ENCODE measurements around the gene NF1. TPM values are rescaled to one million over a fixed set of nuclear protein-coding genes. Genes with fewer than 3 reads are reported as not detected.

The NF1 gene
- total RNA-seq, 1 experiment from 2014 or later: 60.2 TPM

DNA sequence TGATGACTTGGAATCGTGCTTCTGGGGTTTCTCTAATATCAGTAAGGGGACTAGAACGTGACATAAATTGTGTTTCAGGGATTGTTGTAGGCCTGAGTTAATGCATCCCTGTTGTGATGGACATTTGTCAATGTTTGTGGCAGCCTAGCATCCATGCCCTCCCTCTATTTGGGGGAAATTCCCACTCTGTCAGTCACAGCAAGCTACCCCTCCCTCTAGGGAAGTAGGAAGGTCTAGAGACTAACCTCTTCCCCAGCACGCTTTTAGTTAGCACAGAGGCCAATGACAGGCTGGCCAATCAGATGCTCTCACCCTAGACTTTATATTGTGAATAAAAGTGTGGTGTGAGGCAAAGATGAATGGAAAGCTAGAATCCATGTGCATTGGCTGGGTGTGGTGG lies 32.4 kb upstream of the NF1 start:
- Mint-ChIP-seq H3K4me1 (ENCODE audit: insufficient read depth, unreplicated experiment) (peaks cover 2% of the 10 kb centered on the region), H3K36me3 (ENCODE audit: insufficient read depth, unreplicated experiment) (no peaks in the 10 kb centered on the region), H3K27ac (ENCODE audit: low read depth, unreplicated experiment) (no peak overlapping the region), H3K4me3 (ENCODE audit: unreplicated experiment) (no peak overlapping the region), H3K27me3 (ENCODE audit: insufficient read depth, unreplicated experiment) (no peaks in the 10 kb centered on the region), H3K9me3 (ENCODE audit: unreplicated experiment) (no peaks in the 10 kb centered on the region)
- TF ChIP-seq, protein P1, sequence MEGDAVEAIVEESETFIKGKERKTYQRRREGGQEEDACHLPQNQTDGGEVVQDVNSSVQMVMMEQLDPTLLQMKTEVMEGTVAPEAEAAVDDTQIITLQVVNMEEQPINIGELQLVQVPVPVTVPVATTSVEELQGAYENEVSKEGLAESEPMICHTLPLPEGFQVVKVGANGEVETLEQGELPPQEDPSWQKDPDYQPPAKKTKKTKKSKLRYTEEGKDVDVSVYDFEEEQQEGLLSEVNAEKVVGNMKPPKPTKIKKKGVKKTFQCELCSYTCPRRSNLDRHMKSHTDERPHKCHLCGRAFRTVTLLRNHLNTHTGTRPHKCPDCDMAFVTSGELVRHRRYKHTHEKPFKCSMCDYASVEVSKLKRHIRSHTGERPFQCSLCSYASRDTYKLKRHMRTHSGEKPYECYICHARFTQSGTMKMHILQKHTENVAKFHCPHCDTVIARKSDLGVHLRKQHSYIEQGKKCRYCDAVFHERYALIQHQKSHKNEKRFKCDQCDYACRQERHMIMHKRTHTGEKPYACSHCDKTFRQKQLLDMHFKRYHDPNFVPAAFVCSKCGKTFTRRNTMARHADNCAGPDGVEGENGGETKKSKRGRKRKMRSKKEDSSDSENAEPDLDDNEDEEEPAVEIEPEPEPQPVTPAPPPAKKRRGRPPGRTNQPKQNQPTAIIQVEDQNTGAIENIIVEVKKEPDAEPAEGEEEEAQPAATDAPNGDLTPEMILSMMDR (IDR thresholded peaks at IDR 0.05; ENCODE audit: unreplicated experiment): no peak
- ChIA-PET CTCF (interaction anchor here (0.6 kb wide), 1 partner anchor 87 kb away, joined by 3 read pairs; no protein-coding TSS in a partner anchor), POLR2A (interaction anchor here (1.6 to 3.1 kb wide), 2 partner anchors 10 kb away, joined by 14 to 24 read pairs; no protein-coding TSS in a partner anchor)
- BruUV-seq (replicated peaks): no TSS peak
- intact Hi-C loops (cut with micrococcal nuclease): no loop called here
- DNase-seq (ENCODE audit: unreplicated experiment): no peak

DNA sequence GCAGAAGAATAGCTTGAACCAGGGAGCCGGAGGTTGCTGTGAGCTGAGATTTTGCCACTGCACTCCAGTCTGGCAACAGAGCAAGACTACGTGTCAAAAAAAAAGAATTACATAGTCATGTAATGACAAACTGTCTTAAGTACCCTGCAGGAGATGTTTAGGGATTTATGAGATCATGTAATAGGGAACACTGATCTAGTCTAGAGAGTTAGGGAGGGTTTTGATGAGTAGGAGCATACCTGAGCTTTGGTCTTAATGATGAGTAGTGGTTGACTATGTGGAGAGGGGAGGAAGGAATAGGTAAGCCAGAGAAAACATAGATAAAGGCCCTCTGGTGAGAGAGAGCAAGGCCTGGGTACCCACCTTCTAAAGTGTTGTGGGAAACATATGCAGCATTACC lies 30.1 kb upstream of the NF1 start:
- BruUV-seq (replicated peaks): no TSS peak
- CTCF ChIA-PET: interaction anchor here (0.6 to 0.9 kb wide), 2 partner anchors 9 to 215 kb away, joined by 3 to 5 read pairs; no protein-coding TSS in a partner anchor

DNA sequence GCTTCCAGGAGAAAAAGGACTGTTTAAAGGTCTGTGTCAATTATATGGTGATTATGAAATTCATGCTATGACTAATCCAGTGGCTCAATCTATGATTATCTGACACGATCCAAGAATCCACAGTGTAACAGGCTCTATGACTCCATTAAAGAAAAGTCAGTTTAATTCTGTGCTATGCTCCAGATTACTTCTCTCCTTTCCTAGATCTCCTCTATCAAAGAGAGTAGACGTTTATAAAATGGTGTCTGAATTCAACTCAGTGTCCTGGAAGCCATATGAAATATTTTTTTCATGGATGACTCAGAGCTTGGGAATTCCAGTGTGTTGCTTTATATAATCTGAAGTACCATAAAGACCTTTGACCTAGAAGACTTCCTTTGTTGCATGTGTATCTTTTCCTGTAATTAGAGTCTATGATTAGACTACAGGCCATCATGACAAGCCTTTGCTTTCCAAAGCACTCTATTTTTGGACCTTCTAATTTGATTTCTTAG lies 27.0 kb upstream of the NF1 start:
- Mint-ChIP-seq H3K4me3 (ENCODE audit: unreplicated experiment) (peak overlapping the region; percentile 14), H3K36me3 (ENCODE audit: insufficient read depth, unreplicated experiment) (peaks cover 6% of the 10 kb centered on the region), H3K27ac (ENCODE audit: low read depth, unreplicated experiment) (peak overlapping the region; percentile 66), H3K27me3 (ENCODE audit: insufficient read depth, unreplicated experiment) (no peaks in the 10 kb centered on the region), H3K4me1 (ENCODE audit: insufficient read depth, unreplicated experiment) (peaks cover 32% of the 10 kb centered on the region), H3K9me3 (ENCODE audit: unreplicated experiment) (no peaks in the 10 kb centered on the region)
- DNase-seq (ENCODE audit: unreplicated experiment): peak; percentile 87
- intact Hi-C loops (cut with micrococcal nuclease): loop anchor here (2.0 kb wide), 1 partner anchor 27 kb away; the partner anchor contains the start of gene NF1
- BruUV-seq (replicated peaks): no TSS peak
- CTCF ChIA-PET: interaction anchor here (0.7 kb wide), 3 partner anchors 14 to 27 kb away, joined by 3 to 7 read pairs (median 3); no protein-coding TSS in a partner anchor
- POLR2A ChIA-PET: interaction anchor here (0.6 to 4.0 kb wide), 8 partner anchors 10 to 82 kb away, joined by 3 to 41 read pairs (median 4); partner anchors contain the start of gene NF1
- TF ChIP-seq, protein P1 (IDR thresholded peaks at IDR 0.05; ENCODE audit: unreplicated experiment): no peak

More for the DNA sequence above, 30.1 kb upstream of the NF1 start:
- intact Hi-C loops (cut with micrococcal nuclease): no loop called here
- Mint-ChIP-seq H3K4me1 (ENCODE audit: insufficient read depth, unreplicated experiment) (peaks cover 19% of the 10 kb centered on the region), H3K27ac (ENCODE audit: low read depth, unreplicated experiment) (no peak overlapping the region), H3K9me3 (ENCODE audit: unreplicated experiment) (no peaks in the 10 kb centered on the region), H3K27me3 (ENCODE audit: insufficient read depth, unreplicated experiment) (no peaks in the 10 kb centered on the region), H3K4me3 (ENCODE audit: unreplicated experiment) (no peak overlapping the region), H3K36me3 (ENCODE audit: insufficient read depth, unreplicated experiment) (peaks cover 6% of the 10 kb centered on the region)
- POLR2A ChIA-PET: interaction anchor here (0.6 to 3.1 kb wide), 4 partner anchors 12 to 933 kb away, joined by 3 to 24 read pairs (median 6); partner anchors contain the start of gene RNF135
- DNase-seq (ENCODE audit: unreplicated experiment): no peak
- TF ChIP-seq, protein P1 (IDR thresholded peaks at IDR 0.05; ENCODE audit: unreplicated experiment): no peak

DNA sequence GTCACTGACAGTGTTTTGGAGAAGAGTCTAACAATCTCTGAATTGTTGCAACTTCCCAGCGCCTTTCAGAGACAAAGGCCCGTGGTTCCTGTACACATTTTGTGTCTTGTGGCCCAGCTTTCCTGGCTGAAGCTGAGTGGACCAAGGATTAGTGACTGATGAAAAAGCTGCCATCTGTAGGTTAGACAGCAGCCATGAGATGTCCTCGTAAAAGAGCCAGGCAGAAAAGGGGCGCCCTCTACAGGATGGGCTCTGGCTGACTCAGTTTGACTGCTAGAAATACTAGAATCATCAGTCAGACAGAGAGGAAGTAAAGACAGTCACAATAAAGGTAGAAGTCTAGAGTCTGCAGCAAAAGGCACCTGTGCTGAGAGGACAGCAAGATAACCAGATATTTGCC lies 26.5 kb upstream of the NF1 start:
- BruUV-seq (replicated peaks): no TSS peak
- no peaks in the 10 kb centered on the region for H3K9me3 Mint-ChIP-seq (ENCODE audit: unreplicated experiment)

More for the DNA sequence above, 26.5 kb upstream of the NF1 start:
- Mint-ChIP-seq H3K27me3 (ENCODE audit: insufficient read depth, unreplicated experiment) (no peaks in the 10 kb centered on the region), H3K4me1 (ENCODE audit: insufficient read depth, unreplicated experiment) (peaks cover 32% of the 10 kb centered on the region), H3K36me3 (ENCODE audit: insufficient read depth, unreplicated experiment) (peaks cover 6% of the 10 kb centered on the region), H3K4me3 (ENCODE audit: unreplicated experiment) (no peak overlapping the region), H3K27ac (ENCODE audit: low read depth, unreplicated experiment) (peak overlapping the region; percentile 66)
- TF ChIP-seq, protein P1 (IDR thresholded peaks at IDR 0.05; ENCODE audit: unreplicated experiment): peak; percentile 27
- ChIA-PET CTCF (interaction anchor here (0.6 to 0.7 kb wide), 2 partner anchors 26 to 51 kb away, joined by 4 to 7 read pairs; no protein-coding TSS in a partner anchor), POLR2A (interaction anchor here (1.0 to 4.0 kb wide), 7 partner anchors 9 to 44 kb away, joined by 3 to 41 read pairs (median 5); partner anchors contain the start of gene NF1)
- peak; percentile 55 for DNase-seq (ENCODE audit: unreplicated experiment)
- intact Hi-C loops (cut with micrococcal nuclease): no loop called here

Measured in MCF 10A (cell line).